Neuronal stem cell (in vitro differentiated cells): ENCODE data around the gene MIF4GD.

ENCODE experiments used
- DNase-seq: peaks from one replicate; pipeline ENCODE4 v3.0.0-alpha.2; 2013; ENCODE audit warnings: low spot score
- H2AFZ ChIP-seq: one replicate; pipeline ENCODE4 v1.6.1; 2013; ENCODE audit warnings: mild to moderate bottlenecking, low read length, inconsistent platforms
- H2AK5ac ChIP-seq: 2 replicates; pipeline ENCODE4 v1.6.1; 2013; ENCODE audit warnings: low read depth, mild to moderate bottlenecking, inconsistent platforms, low read length, moderate library complexity, mixed read lengths
- H2BK120ac ChIP-seq: 2 replicates; pipeline ENCODE4 v1.6.1; 2013; ENCODE audit warnings: low read depth, mild to moderate bottlenecking, inconsistent platforms, low read length, moderate library complexity, mixed read lengths
- H2BK12ac ChIP-seq: one replicate; pipeline ENCODE4 v1.6.1; 2013; ENCODE audit warnings: low read length, inconsistent platforms
- H2BK15ac ChIP-seq: 2 replicates; pipeline ENCODE4 v1.6.1; 2013; ENCODE audit warnings: mild to moderate bottlenecking, low read length, inconsistent platforms, mixed read lengths
- H2BK5ac ChIP-seq: one replicate; pipeline ENCODE4 v1.6.1; 2013; ENCODE audit warnings: inconsistent platforms, mild to moderate bottlenecking, low read length, moderate library complexity
- H3K14ac ChIP-seq: one replicate; pipeline ENCODE4 v1.6.1; 2013; ENCODE audit warnings: low read length, inconsistent platforms
- H3K18ac ChIP-seq: 2 replicates; pipeline ENCODE4 v1.6.1; 2013; ENCODE audit warnings: low read length, inconsistent platforms
- H3K23ac ChIP-seq: 2 replicates; pipeline ENCODE4 v1.6.1; 2013; ENCODE audit warnings: low read depth, mild to moderate bottlenecking, mixed read lengths, low read length, inconsistent platforms; ENCODE audit not compliant: poor library complexity
- H3K27ac ChIP-seq: replicated peaks from 3 replicates; pipeline ENCODE4 v1.5.1; 2013; ENCODE audit warnings: low read length, inconsistent platforms
- H3K27me3 ChIP-seq, 3 experiments: 2 replicates each; pipeline ENCODE4 v1.6.1; 2013; ENCODE audit warnings: low read length in 3 of 3, mild to moderate bottlenecking in 2 of 3, inconsistent platforms in 1 of 3, low read depth in 1 of 3, mixed read lengths in 1 of 3, moderate library complexity in 1 of 3; ENCODE audit not compliant: control insufficient read depth in 3 of 3, insufficient read depth in 3 of 3
- H3K36me3 ChIP-seq, 2 donors: replicated peaks in 1 of 2; 2 replicates each; pipeline ENCODE4 v1.6.1; 2013; ENCODE audit warnings: low read length in 2 of 2; ENCODE audit not compliant: control insufficient read depth in 2 of 2, insufficient read depth in 2 of 2
- H3K4ac ChIP-seq: 2 replicates; pipeline ENCODE4 v1.6.1; 2013; ENCODE audit warnings: inconsistent platforms, mild to moderate bottlenecking, low read length, moderate library complexity
- H3K4me1 ChIP-seq, 2 donors: 1 replicate in 1 of 2; 2 replicates in 1 of 2; pipeline ENCODE4 v1.6.1; 2013; ENCODE audit warnings: low read length in 2 of 2, low read depth in 1 of 2; ENCODE audit not compliant: control insufficient read depth in 2 of 2, insufficient read depth in 1 of 2
- H3K4me2 ChIP-seq: one replicate; pipeline ENCODE4 v1.6.1; 2013; ENCODE audit warnings: mild to moderate bottlenecking, low read length, inconsistent platforms; ENCODE audit not compliant: insufficient read depth, poor library complexity, severe bottlenecking
- H3K4me3 ChIP-seq, 2 donors: 2 replicates each; pipeline ENCODE4 v1.5.1; 2013; ENCODE audit warnings: low read length in 2 of 2, mild to moderate bottlenecking in 2 of 2, inconsistent platforms in 1 of 2, moderate library complexity in 1 of 2
- H3K79me1 ChIP-seq: one replicate; pipeline ENCODE4 v1.6.1; 2013; ENCODE audit warnings: low read depth, mild to moderate bottlenecking, inconsistent platforms, low read length, moderate library complexity
- H3K9ac ChIP-seq: one replicate; pipeline ENCODE4 v1.6.1; 2013; ENCODE audit warnings: mild to moderate bottlenecking, low read depth, low read length, inconsistent platforms; ENCODE audit not compliant: poor library complexity
- H3K9me3 ChIP-seq, 2 donors: replicated peaks in 1 of 2; 2 replicates each; pipeline versions ENCODE3 to v1.6.1; 2013; ENCODE audit warnings: low read length in 2 of 2, mild to moderate bottlenecking in 2 of 2, inconsistent platforms in 1 of 2, low read depth in 1 of 2, mixed read lengths in 1 of 2, moderate library complexity in 1 of 2; ENCODE audit not compliant: control insufficient read depth in 2 of 2, insufficient read depth in 1 of 2
- H4K8ac ChIP-seq: one replicate; pipeline ENCODE4 v1.6.1; 2013; ENCODE audit warnings: low read depth, mild to moderate bottlenecking, inconsistent platforms, low read length, moderate library complexity
- H4K91ac ChIP-seq: one replicate; pipeline ENCODE4 v1.6.1; 2013; ENCODE audit warnings: low read length, low read depth, mild to moderate bottlenecking, inconsistent platforms; ENCODE audit not compliant: poor library complexity
- WGBS, 2 donors: extraction: QIAGEN DNeasy Blood & Tissue Kit; methylation state at CpG; one replicate each; pipeline ENCODE4 v1.1.7; 2013; ENCODE audit warnings: missing lambda C conversion rate in 2 of 2, mixed read lengths in 1 of 2; ENCODE audit not compliant: insufficient read length in 2 of 2, insufficient replicate concordance in 1 of 2; ENCODE audit errors: extremely low coverage in 2 of 2; 5-methylcytosine and 5-hydroxymethylcytosine counted together

MIF4GD gene

GRCh38 chr17:75244133-75244866 is 26.7 kb downstream of the MIF4GD start:
- DNase-seq: no peak
- no peak overlapping the region for H3K9ac ChIP-seq
- H3K14ac ChIP-seq: no peak overlapping the region
- H4K8ac ChIP-seq: no peak overlapping the region
- peaks cover 0 to 8% of the 10 kb centered on the region in 2 donors for H3K4me1 ChIP-seq
- H3K36me3 ChIP-seq: peaks cover 53 to 74% of the 10 kb centered on the region in 2 donors
- no peaks in the 10 kb centered on the region for H3K9me3 ChIP-seq
- no peaks in the 10 kb centered on the region for H3K27me3 ChIP-seq
- WGBS, 2 donors: no CpG with 5 or more reads among the region's 22 CpGs
- no peak overlapping the region for H2AK5ac ChIP-seq
- no peak overlapping the region for H3K4me3 ChIP-seq
- H3K4me2 ChIP-seq: no peak overlapping the region
- H2AFZ ChIP-seq: no peak overlapping the region
- H3K4ac ChIP-seq: no peak overlapping the region
- H2BK120ac ChIP-seq: no peak overlapping the region
- peak overlapping the region; percentile 11 for H2BK5ac ChIP-seq
- no peak overlapping the region for H3K18ac ChIP-seq
- no peak overlapping the region for H2BK15ac ChIP-seq
- H3K79me1 ChIP-seq: peaks cover 6% of the 10 kb centered on the region
- no peak overlapping the region for H4K91ac ChIP-seq
- no peak overlapping the region for H3K27ac ChIP-seq
- peak overlapping the region; percentile 75 for H3K23ac ChIP-seq
- H2BK12ac ChIP-seq: no peak overlapping the region

- no peak overlapping the region for H3K9ac ChIP-seq
- H2AFZ ChIP-seq: no peak overlapping the region
- H3K79me1 ChIP-seq: peaks cover 6% of the 10 kb centered on the region
- H3K4me2 ChIP-seq: no peak overlapping the region
- no peaks in the 10 kb centered on the region for H3K27me3 ChIP-seq
- H3K9me3 ChIP-seq: no peaks in the 10 kb centered on the region
- H2BK15ac ChIP-seq: no peak overlapping the region
- no peak overlapping the region for H4K91ac ChIP-seq
- H3K14ac ChIP-seq: no peak overlapping the region
- no peak overlapping the region for H3K27ac ChIP-seq
- H3K4ac ChIP-seq: no peak overlapping the region
- H2BK12ac ChIP-seq: no peak overlapping the region
- H3K18ac ChIP-seq: no peak overlapping the region
- no peak overlapping the region for H2AK5ac ChIP-seq
- H2BK120ac ChIP-seq: no peak overlapping the region
- no CpG with 5 or more reads among the region's 17 CpGs for WGBS, 2 donors
- H3K36me3 ChIP-seq: peaks cover 64 to 91% of the 10 kb centered on the region in 2 donors
- H3K4me3 ChIP-seq: no peak overlapping the region
- no peak overlapping the region for H3K23ac ChIP-seq
- H3K4me1 ChIP-seq: peaks cover 0 to 8% of the 10 kb centered on the region in 2 donors
- DNase-seq: no peak
- H4K8ac ChIP-seq: no peak overlapping the region
- no peak overlapping the region for H2BK5ac ChIP-seq
Observed at GRCh38 chr17:75242461-75243042, 28.5 kb downstream of the MIF4GD start.

- Histone ChIP-seq H2BK15ac (no peak overlapping the region), H3K9me3 (no peaks in the 10 kb centered on the region), H3K4me3 (no peak overlapping the region), H2AFZ (no peak overlapping the region), H3K23ac (no peak overlapping the region), H3K4me1 (peaks cover 0 to 8% of the 10 kb centered on the region in 2 donors), H4K91ac (no peak overlapping the region), H3K4ac (no peak overlapping the region), H2BK12ac (no peak overlapping the region), H2BK120ac (no peak overlapping the region), H3K27me3 (no peaks in the 10 kb centered on the region), H3K18ac (no peak overlapping the region), H3K27ac (no peak overlapping the region), H3K79me1 (peaks cover 6% of the 10 kb centered on the region), H2AK5ac (no peak overlapping the region), H2BK5ac (no peak overlapping the region), H3K14ac (no peak overlapping the region), H3K36me3 (peaks cover 69 to 97% of the 10 kb centered on the region in 2 donors), H4K8ac (no peak overlapping the region), H3K4me2 (no peak overlapping the region), H3K9ac (no peak overlapping the region)
- no peak for DNase-seq
- WGBS, 2 donors: no CpG with 5 or more reads among the region's 15 CpGs
Observed at GRCh38 chr17:75241996-75242460, 29.0 kb downstream of the MIF4GD start.

- peaks cover 73 to 99% of the 10 kb centered on the region in 2 donors for H3K36me3 ChIP-seq
- H3K4me2 ChIP-seq: no peak overlapping the region
- H2BK120ac ChIP-seq: no peak overlapping the region
- H2AK5ac ChIP-seq: no peak overlapping the region
- no peaks in the 10 kb centered on the region for H3K27me3 ChIP-seq
- no peak overlapping the region for H4K8ac ChIP-seq
- H2BK5ac ChIP-seq: no peak overlapping the region
- no peak overlapping the region for H3K23ac ChIP-seq
- no CpG with 5 or more reads among the region's 9 CpGs for WGBS, 2 donors
- no peak overlapping the region for H3K9ac ChIP-seq
- H3K4ac ChIP-seq: no peak overlapping the region
- no peak overlapping the region for H2BK15ac ChIP-seq
- H4K91ac ChIP-seq: no peak overlapping the region
- no peak overlapping the region for H3K18ac ChIP-seq
- no peak for DNase-seq
- H3K27ac ChIP-seq: no peak overlapping the region
- no peak overlapping the region for H2AFZ ChIP-seq
- no peak overlapping the region for H2BK12ac ChIP-seq
- H3K4me3 ChIP-seq: no peak overlapping the region
- no peak overlapping the region for H3K14ac ChIP-seq
- H3K79me1 ChIP-seq: peaks cover 6% of the 10 kb centered on the region
- no peaks in the 10 kb centered on the region for H3K9me3 ChIP-seq
- H3K4me1 ChIP-seq: peaks cover 0 to 8% of the 10 kb centered on the region in 2 donors
Observed at GRCh38 chr17:75241502-75241901, 29.5 kb downstream of the MIF4GD start.
